GM23338 (cell line): ENCODE data around the gene TMCC1. TPM values are rescaled to one million over a fixed set of nuclear protein-coding genes. Genes with fewer than 3 reads are reported as not detected.

Experiments used
- ATAC-seq: fragments of 200-7000 bp; cut with Tn5 transposase; 3 replicates; pipeline ENCODE4 v1.9.1; 2020
- DNase-seq: peaks from one replicate; pipeline ENCODE4 v3.0.0-alpha.2; 2015; ENCODE audit warnings: low spot score
- H2AFZ ChIP-seq: fragments of 200-600 bp; sonication (generic); 2 replicates; pipeline ENCODE4 v1.8.0; 2016; ENCODE audit warnings: antibody characterized with exemption, mild to moderate bottlenecking, moderate library complexity
- H3F3A ChIP-seq: fragments of 200-600 bp; sonication (generic); replicated peaks from 2 replicates; pipeline ENCODE4 v1.8.0; 2017; ENCODE audit warnings: antibody characterized with exemption, mixed run types, low read depth
- H3K27ac ChIP-seq: fragments of 200-600 bp; sonication (generic); 2 replicates; pipeline ENCODE4 v1.6.1; 2016; ENCODE audit warnings: low read depth
- H3K27me3 ChIP-seq: fragments of 200-600 bp; sonication (generic); 2 replicates; pipeline ENCODE4 v1.8.0; 2016; ENCODE audit warnings: mild to moderate bottlenecking, mixed run types, moderate library complexity; ENCODE audit not compliant: insufficient read depth
- H3K36me3 ChIP-seq: fragments of 200-600 bp; sonication (generic); 2 replicates; pipeline ENCODE4 v1.8.0; 2016; ENCODE audit warnings: mild to moderate bottlenecking; ENCODE audit not compliant: insufficient read depth
- H3K4me1 ChIP-seq: fragments of 200-600 bp; sonication (generic); 2 replicates; pipeline ENCODE4 v1.8.0; 2016; ENCODE audit warnings: mild to moderate bottlenecking, moderate library complexity; ENCODE audit not compliant: insufficient read depth
- H3K4me2 ChIP-seq: fragments of 200-600 bp; sonication (generic); 2 replicates; pipeline ENCODE4 v1.7.1; 2017; ENCODE audit warnings: mixed run types
- H3K4me3 ChIP-seq: fragments of 200-600 bp; sonication (generic); 2 replicates; pipeline ENCODE4 v1.6.1; 2016; ENCODE audit warnings: mixed run types
- H3K79me2 ChIP-seq: fragments of 200-600 bp; sonication (generic); replicated peaks from 2 replicates; pipeline ENCODE4 v1.8.0; 2017; ENCODE audit warnings: mild to moderate bottlenecking; ENCODE audit not compliant: insufficient read depth
- H3K9me2 ChIP-seq: fragments of 200-600 bp; sonication (generic); 2 replicates; pipeline ENCODE4 v1.8.0; 2017; ENCODE audit not compliant: insufficient read depth
- H4K20me1 ChIP-seq: fragments of 200-600 bp; sonication (generic); replicated peaks from 2 replicates; pipeline ENCODE4 v1.8.0; 2017; ENCODE audit warnings: mild to moderate bottlenecking; ENCODE audit not compliant: insufficient read depth
- H3K27ac Mint-ChIP-seq: 2 replicates; pipeline ENCODE4 v1.8.0; 2020; ENCODE audit warnings: inconsistent platforms, mild to moderate bottlenecking, moderate library complexity, mixed read lengths
- H3K27me3 Mint-ChIP-seq: 3 replicates; pipeline ENCODE4 v1.8.0; 2022; ENCODE audit warnings: low read depth, mild to moderate bottlenecking, moderate library complexity, mixed read lengths, inconsistent platforms; ENCODE audit not compliant: insufficient read depth, poor library complexity
- H3K36me3 Mint-ChIP-seq: 3 replicates; pipeline ENCODE4 v1.8.0; 2021; ENCODE audit warnings: low read depth, mild to moderate bottlenecking, inconsistent platforms, moderate library complexity, mixed read lengths
- H3K4me1 Mint-ChIP-seq: 3 replicates; pipeline ENCODE4 v1.8.0; 2020; ENCODE audit warnings: mild to moderate bottlenecking, inconsistent platforms, mixed read lengths
- H3K4me3 Mint-ChIP-seq: 3 replicates; pipeline ENCODE4 v1.8.0; 2021; ENCODE audit warnings: moderate library complexity, mild to moderate bottlenecking, inconsistent platforms, mixed read lengths
- H3K9me3 Mint-ChIP-seq: 3 replicates; pipeline ENCODE4 v1.8.0; 2020; ENCODE audit warnings: moderate library complexity, mild to moderate bottlenecking, inconsistent platforms, mixed read lengths
- CREB1 ChIP-seq: fragments of 250-450 bp; sonication (Bioruptor Pico); IDR thresholded peaks from 2 replicates; pipeline ENCODE4 v1.5.0; 2020; ENCODE audit warnings: low read depth, mild to moderate bottlenecking, moderate library complexity
- CTCF ChIP-seq, 2 experiments: fragments of 200-600 bp in 1 of 2; sonication (generic) in 1 of 2; conservative IDR thresholded peaks; 2 replicates each; pipeline versions ENCODE4 v1.5.1 to v1.6.1; 2016 to 2017; ENCODE audit warnings: antibody characterized with exemption in 2 of 2, low read depth in 2 of 2, mild to moderate bottlenecking in 2 of 2, moderate library complexity in 1 of 2
- EZH2 ChIP-seq: fragments of 200-600 bp; sonication (generic); IDR thresholded peaks from one replicate; pipeline ENCODE4 v1.8.0; 2017; ENCODE audit warnings: antibody characterized with exemption, mild to moderate bottlenecking, low read depth; ENCODE audit not compliant: unreplicated experiment
- JUNB ChIP-seq: IDR thresholded peaks from one replicate; pipeline ENCODE4 v1.6.1; 2016; ENCODE audit warnings: antibody characterized with exemption; ENCODE audit not compliant: unreplicated experiment
- NANOG ChIP-seq: IDR thresholded peaks from 2 replicates; pipeline ENCODE4 v1.6.1; 2016; ENCODE audit warnings: antibody characterized with exemption, borderline replicate concordance
- POLR2AphosphoS5 ChIP-seq: IDR thresholded peaks from 2 replicates; pipeline ENCODE4 v1.6.1; 2016; ENCODE audit warnings: antibody characterized with exemption, low read depth
- STAT1 ChIP-seq: IDR thresholded peaks from one replicate; pipeline ENCODE4 v1.6.1; 2016; ENCODE audit warnings: antibody characterized with exemption; ENCODE audit not compliant: unreplicated experiment
- ZNF114 ChIP-seq: fragments of 250-450 bp; sonication (Bioruptor Pico); IDR thresholded peaks from 2 replicates; pipeline ENCODE4 v1.5.0; 2020; ENCODE audit warnings: mild to moderate bottlenecking, moderate library complexity
- polyA plus RNA-seq: library from polyadenylated mRNA; unstranded; fragments of >200 nt; fragmentation: Nextera tagmentation; extraction: Ambion mirVana; gene quantifications from 2 replicates; pipeline ENCODE4 v1.2.1, GENCODE V29; 2016
- total RNA-seq: library from RNA; depleted of rRNA; stranded (reverse); fragments of >200 nt; shearing (Covaris generic); gene quantifications from 2 replicates; pipeline ENCODE4 v1.2.3, GENCODE V29; 2014
- TF ChIP-seq, protein P1 (sequence below): IDR thresholded peaks from one replicate; pipeline ENCODE4 v1.6.1; 2018; ENCODE audit warnings: antibody characterized with exemption; ENCODE audit not compliant: unreplicated experiment
- TF ChIP-seq, protein P2 (sequence below): fragments of 250-450 bp; sonication (Bioruptor Pico); IDR thresholded peaks from 2 replicates; pipeline ENCODE4 v1.5.0; 2020; ENCODE audit warnings: mild to moderate bottlenecking, moderate library complexity

TMCC1 gene
- total and polyA plus RNA-seq, 2 experiments from 2014 or later = 8.2 to 18.4 TPM

DNA sequence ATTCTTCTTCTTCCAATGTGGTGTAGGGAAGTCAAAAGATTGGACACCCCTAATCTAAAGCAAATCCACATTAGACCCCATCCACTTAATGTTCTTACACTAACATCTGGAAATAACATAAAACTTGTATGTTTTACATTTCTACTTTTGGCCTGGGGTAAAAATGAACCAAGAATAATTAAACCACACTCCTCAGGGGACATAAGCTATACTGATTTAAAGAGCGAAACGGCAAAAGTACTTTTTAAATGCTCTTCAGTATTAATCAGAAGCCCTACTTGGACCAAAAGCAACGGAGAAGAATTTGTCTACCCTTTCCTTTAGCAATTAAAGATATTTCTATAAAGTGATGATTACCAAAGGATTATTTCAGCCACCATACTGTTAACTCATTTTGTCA, 123.9 kb downstream of the TMCC1 start:
- 0 out of 3 replicates have a peak, but pooled peaks cover 2% of the 10 kb centered on the region for H3K4me1 Mint-ChIP-seq
- TF ChIP-seq, protein P1, sequence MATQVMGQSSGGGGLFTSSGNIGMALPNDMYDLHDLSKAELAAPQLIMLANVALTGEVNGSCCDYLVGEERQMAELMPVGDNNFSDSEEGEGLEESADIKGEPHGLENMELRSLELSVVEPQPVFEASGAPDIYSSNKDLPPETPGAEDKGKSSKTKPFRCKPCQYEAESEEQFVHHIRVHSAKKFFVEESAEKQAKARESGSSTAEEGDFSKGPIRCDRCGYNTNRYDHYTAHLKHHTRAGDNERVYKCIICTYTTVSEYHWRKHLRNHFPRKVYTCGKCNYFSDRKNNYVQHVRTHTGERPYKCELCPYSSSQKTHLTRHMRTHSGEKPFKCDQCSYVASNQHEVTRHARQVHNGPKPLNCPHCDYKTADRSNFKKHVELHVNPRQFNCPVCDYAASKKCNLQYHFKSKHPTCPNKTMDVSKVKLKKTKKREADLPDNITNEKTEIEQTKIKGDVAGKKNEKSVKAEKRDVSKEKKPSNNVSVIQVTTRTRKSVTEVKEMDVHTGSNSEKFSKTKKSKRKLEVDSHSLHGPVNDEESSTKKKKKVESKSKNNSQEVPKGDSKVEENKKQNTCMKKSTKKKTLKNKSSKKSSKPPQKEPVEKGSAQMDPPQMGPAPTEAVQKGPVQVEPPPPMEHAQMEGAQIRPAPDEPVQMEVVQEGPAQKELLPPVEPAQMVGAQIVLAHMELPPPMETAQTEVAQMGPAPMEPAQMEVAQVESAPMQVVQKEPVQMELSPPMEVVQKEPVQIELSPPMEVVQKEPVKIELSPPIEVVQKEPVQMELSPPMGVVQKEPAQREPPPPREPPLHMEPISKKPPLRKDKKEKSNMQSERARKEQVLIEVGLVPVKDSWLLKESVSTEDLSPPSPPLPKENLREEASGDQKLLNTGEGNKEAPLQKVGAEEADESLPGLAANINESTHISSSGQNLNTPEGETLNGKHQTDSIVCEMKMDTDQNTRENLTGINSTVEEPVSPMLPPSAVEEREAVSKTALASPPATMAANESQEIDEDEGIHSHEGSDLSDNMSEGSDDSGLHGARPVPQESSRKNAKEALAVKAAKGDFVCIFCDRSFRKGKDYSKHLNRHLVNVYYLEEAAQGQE = no peak
- no peaks in the 10 kb centered on the region for H3K4me1 ChIP-seq
- H3K27me3 ChIP-seq = no peaks in the 10 kb centered on the region
- no peak overlapping the region for H3K27ac ChIP-seq
- H3K79me2 ChIP-seq = 0 out of 2 replicates have a peak, but pooled peaks cover 3% of the 10 kb centered on the region
- H2AFZ ChIP-seq = no peak overlapping the region
- H3K27me3 Mint-ChIP-seq = peaks cover 1% of the 10 kb centered on the region
- H3K9me2 ChIP-seq = no peaks in the 10 kb centered on the region
- H3K4me3 Mint-ChIP-seq = no peak overlapping the region
- no peak overlapping the region for H3K27ac Mint-ChIP-seq
- no peak for DNase-seq
- no peaks in the 10 kb centered on the region for H3K9me3 Mint-ChIP-seq
- H3K4me3 ChIP-seq = no peak overlapping the region
- no peaks in the 10 kb centered on the region for H3F3A ChIP-seq
- no peaks in the 10 kb centered on the region; the same call in none of the 2 replicates for H4K20me1 ChIP-seq
- H3K36me3 Mint-ChIP-seq = no peaks in the 10 kb centered on the region
- no peaks in the 10 kb centered on the region for H3K36me3 ChIP-seq
- no peak for ATAC-seq
- no peak overlapping the region for H3K4me2 ChIP-seq

GRCh38 chr3:129768728-129769127, 124.8 kb downstream of the TMCC1 start:
- Mint-ChIP-seq H3K36me3 (no peaks in the 10 kb centered on the region), H3K4me3 (no peak overlapping the region), H3K4me1 (0 out of 3 replicates have a peak, but pooled peaks cover 2% of the 10 kb centered on the region), H3K9me3 (no peaks in the 10 kb centered on the region), H3K27ac (no peak overlapping the region), H3K27me3 (peaks cover 1% of the 10 kb centered on the region)
- Histone ChIP-seq H3K9me2 (no peaks in the 10 kb centered on the region), H3K4me3 (no peak overlapping the region), H3K36me3 (no peaks in the 10 kb centered on the region), H3F3A (no peaks in the 10 kb centered on the region), H3K79me2 (0 out of 2 replicates have a peak, but pooled peaks cover 3% of the 10 kb centered on the region), H3K4me1 (no peaks in the 10 kb centered on the region), H3K27me3 (no peaks in the 10 kb centered on the region), H2AFZ (no peak overlapping the region), H3K4me2 (no peak overlapping the region), H3K27ac (no peak overlapping the region), H4K20me1 (no peaks in the 10 kb centered on the region; the same call in none of the 2 replicates)
- DNase-seq = no peak
- no peak; the same call in 2 of the 3 replicates for ATAC-seq
- TF ChIP-seq CREB1 (CRISPR knock-in tag) = no peak
- TF ChIP-seq, protein P2, sequence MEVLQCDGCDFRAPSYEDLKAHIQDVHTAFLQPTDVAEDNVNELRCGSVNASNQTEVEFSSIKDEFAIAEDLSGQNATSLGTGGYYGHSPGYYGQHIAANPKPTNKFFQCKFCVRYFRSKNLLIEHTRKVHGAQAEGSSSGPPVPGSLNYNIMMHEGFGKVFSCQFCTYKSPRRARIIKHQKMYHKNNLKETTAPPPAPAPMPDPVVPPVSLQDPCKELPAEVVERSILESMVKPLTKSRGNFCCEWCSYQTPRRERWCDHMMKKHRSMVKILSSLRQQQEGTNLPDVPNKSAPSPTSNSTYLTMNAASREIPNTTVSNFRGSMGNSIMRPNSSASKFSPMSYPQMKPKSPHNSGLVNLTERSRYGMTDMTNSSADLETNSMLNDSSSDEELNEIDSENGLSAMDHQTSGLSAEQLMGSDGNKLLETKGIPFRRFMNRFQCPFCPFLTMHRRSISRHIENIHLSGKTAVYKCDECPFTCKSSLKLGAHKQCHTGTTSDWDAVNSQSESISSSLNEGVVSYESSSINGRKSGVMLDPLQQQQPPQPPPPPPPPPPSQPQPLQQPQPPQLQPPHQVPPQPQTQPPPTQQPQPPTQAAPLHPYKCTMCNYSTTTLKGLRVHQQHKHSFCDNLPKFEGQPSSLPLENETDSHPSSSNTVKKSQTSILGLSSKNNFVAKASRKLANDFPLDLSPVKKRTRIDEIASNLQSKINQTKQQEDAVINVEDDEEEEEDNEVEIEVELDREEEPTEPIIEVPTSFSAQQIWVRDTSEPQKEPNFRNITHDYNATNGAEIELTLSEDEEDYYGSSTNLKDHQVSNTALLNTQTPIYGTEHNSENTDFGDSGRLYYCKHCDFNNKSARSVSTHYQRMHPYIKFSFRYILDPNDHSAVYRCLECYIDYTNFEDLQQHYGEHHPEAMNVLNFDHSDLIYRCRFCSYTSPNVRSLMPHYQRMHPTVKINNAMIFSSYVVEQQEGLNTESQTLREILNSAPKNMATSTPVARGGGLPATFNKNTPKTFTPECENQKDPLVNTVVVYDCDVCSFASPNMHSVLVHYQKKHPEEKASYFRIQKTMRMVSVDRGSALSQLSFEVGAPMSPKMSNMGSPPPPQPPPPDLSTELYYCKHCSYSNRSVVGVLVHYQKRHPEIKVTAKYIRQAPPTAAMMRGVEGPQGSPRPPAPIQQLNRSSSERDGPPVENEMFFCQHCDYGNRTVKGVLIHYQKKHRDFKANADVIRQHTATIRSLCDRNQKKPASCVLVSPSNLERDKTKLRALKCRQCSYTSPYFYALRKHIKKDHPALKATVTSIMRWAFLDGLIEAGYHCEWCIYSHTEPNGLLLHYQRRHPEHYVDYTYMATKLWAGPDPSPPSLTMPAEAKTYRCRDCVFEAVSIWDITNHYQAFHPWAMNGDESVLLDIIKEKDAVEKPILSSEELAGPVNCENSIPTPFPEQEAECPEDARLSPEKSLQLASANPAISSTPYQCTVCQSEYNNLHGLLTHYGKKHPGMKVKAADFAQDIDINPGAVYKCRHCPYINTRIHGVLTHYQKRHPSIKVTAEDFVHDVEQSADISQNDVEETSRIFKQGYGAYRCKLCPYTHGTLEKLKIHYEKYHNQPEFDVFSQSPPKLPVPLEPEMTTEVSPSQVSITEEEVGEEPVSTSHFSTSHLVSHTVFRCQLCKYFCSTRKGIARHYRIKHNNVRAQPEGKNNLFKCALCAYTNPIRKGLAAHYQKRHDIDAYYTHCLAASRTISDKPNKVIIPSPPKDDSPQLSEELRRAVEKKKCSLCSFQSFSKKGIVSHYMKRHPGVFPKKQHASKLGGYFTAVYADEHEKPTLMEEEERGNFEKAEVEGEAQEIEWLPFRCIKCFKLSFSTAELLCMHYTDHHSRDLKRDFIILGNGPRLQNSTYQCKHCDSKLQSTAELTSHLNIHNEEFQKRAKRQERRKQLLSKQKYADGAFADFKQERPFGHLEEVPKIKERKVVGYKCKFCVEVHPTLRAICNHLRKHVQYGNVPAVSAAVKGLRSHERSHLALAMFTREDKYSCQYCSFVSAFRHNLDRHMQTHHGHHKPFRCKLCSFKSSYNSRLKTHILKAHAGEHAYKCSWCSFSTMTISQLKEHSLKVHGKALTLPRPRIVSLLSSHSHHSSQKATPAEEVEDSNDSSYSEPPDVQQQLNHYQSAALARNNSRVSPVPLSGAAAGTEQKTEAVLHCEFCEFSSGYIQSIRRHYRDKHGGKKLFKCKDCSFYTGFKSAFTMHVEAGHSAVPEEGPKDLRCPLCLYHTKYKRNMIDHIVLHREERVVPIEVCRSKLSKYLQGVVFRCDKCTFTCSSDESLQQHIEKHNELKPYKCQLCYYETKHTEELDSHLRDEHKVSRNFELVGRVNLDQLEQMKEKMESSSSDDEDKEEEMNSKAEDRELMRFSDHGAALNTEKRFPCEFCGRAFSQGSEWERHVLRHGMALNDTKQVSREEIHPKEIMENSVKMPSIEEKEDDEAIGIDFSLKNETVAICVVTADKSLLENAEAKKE = no peak
- no peak for TF ChIP-seq JUNB
- no peak for TF ChIP-seq POLR2AphosphoS5
- no peak for TF ChIP-seq ZNF114 (CRISPR knock-in tag)
- no peak for TF ChIP-seq STAT1
- no peak for TF ChIP-seq CTCF (conservative IDR thresholded peaks at IDR 0.05; ENCODE audit: low read depth in 2 of 2)
- no peak for TF ChIP-seq NANOG
- no peak for TF ChIP-seq EZH2
